ENCODE data around the gene IGFALS.

Gene IGFALS

DNA sequence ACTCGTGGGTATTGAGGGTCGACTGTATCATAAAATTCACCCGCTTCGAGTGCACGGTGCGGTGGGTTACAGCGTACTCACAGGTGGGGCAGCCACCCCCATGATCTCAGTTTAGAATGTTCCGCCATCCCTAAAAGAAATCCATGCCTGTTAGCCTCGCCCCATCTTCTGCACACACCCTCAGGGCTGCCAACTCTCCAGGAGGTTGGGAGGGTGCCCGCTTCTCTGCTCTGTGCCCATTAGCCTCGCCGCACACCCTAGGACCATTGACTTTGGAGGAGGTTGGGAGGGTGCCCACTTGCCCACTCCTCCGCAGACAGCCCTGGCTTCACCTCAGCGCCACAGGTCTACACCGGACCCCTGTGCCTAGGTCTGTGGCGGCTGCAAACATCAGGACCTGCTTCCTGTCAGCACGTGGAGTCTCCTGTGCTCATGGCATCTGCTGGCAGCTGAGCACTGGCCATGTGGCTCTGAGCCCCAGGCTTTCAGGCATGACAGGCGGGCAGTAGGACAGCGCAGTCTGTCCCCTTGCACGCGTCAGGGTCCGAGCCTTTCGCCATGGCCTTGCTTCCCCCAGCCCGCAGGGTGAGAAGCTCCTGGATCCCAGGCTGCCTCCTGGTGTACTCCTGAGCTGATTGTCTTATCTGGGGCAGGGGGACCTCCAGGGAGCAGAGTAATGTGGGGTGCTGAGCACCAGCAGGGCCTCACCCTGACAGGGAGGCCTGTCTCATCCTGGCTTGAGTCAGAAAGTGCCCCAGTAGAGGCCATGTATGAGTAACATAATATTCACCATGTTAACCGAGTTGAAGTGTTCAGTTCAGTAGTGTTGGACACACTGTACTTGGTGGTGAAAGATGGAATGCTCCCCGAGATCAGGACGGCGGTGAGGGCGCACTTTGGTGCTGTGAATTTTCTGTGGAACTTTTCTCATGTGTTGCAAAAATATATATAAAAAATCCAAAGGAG lies 44.1 kb downstream of the IGFALS start:
- H3K9ac ChIP-seq = no peak overlapping the region
- no peaks in the 10 kb centered on the region for H3K79me2 ChIP-seq (ENCODE audit: insufficient read depth, low read depth)
- no peak overlapping the region for H3K27ac ChIP-seq
- H4K20me1 ChIP-seq (ENCODE audit: insufficient read depth) = no peaks in the 10 kb centered on the region
- H3K4me3 ChIP-seq (IDR thresholded peaks at IDR 0.05; ENCODE audit: insufficient read depth, low read depth, low read length) = no peak overlapping the region
- no peaks in the 10 kb centered on the region for H3K27me3 ChIP-seq (ENCODE audit: insufficient read depth, low read depth)
- no peak overlapping the region for H2AFZ ChIP-seq (ENCODE audit: low read depth)
- TF ChIP-seq, protein P1, sequence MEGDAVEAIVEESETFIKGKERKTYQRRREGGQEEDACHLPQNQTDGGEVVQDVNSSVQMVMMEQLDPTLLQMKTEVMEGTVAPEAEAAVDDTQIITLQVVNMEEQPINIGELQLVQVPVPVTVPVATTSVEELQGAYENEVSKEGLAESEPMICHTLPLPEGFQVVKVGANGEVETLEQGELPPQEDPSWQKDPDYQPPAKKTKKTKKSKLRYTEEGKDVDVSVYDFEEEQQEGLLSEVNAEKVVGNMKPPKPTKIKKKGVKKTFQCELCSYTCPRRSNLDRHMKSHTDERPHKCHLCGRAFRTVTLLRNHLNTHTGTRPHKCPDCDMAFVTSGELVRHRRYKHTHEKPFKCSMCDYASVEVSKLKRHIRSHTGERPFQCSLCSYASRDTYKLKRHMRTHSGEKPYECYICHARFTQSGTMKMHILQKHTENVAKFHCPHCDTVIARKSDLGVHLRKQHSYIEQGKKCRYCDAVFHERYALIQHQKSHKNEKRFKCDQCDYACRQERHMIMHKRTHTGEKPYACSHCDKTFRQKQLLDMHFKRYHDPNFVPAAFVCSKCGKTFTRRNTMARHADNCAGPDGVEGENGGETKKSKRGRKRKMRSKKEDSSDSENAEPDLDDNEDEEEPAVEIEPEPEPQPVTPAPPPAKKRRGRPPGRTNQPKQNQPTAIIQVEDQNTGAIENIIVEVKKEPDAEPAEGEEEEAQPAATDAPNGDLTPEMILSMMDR (conservative IDR thresholded peaks at IDR 0.05; ENCODE audit: low read depth, low read length) = no peak
- no peaks in the 10 kb centered on the region for H3K4me1 ChIP-seq (ENCODE audit: low read depth, poor library complexity, severe bottlenecking)
- H3K36me3 ChIP-seq (ENCODE audit: insufficient read depth) = no peaks in the 10 kb centered on the region
- H3K4me2 ChIP-seq = no peak overlapping the region

DNA sequence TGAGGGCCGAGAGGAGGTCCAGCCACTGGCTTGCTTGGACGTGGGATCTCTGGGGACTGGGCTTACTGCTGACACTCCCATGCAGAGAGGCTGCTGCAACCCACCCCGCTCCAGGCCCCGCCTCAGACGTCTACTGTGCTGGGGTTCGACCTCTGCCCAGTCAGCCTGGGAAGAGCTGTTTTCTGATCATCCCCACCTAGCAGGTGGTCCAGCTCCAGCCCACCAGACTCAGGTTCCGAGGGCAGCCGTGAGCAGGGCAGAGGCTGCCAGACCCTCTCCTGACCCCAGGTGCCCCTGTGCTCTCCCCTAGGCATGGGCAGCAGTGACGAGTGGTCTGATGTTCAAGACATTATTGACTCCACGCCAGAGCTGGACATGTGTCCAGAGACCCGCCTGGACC lies 45.6 kb downstream of the IGFALS start:
- no peaks in the 10 kb centered on the region for H3K4me1 ChIP-seq (ENCODE audit: low read depth, poor library complexity, severe bottlenecking)
- TF ChIP-seq, protein P1 (conservative IDR thresholded peaks at IDR 0.05; ENCODE audit: low read depth, low read length) = no peak
- no peak overlapping the region for H3K4me2 ChIP-seq
- no peaks in the 10 kb centered on the region for H3K36me3 ChIP-seq (ENCODE audit: insufficient read depth)
- H3K27me3 ChIP-seq (ENCODE audit: insufficient read depth, low read depth) = no peaks in the 10 kb centered on the region
- no peak overlapping the region for H3K4me3 ChIP-seq (IDR thresholded peaks at IDR 0.05; ENCODE audit: insufficient read depth, low read depth, low read length)
- no peaks in the 10 kb centered on the region for H3K79me2 ChIP-seq (ENCODE audit: insufficient read depth, low read depth)
- no peak overlapping the region for H3K9ac ChIP-seq
- no peak overlapping the region for H3K27ac ChIP-seq
- H2AFZ ChIP-seq (ENCODE audit: low read depth) = no peak overlapping the region
- H4K20me1 ChIP-seq (ENCODE audit: insufficient read depth) = no peaks in the 10 kb centered on the region

DNA sequence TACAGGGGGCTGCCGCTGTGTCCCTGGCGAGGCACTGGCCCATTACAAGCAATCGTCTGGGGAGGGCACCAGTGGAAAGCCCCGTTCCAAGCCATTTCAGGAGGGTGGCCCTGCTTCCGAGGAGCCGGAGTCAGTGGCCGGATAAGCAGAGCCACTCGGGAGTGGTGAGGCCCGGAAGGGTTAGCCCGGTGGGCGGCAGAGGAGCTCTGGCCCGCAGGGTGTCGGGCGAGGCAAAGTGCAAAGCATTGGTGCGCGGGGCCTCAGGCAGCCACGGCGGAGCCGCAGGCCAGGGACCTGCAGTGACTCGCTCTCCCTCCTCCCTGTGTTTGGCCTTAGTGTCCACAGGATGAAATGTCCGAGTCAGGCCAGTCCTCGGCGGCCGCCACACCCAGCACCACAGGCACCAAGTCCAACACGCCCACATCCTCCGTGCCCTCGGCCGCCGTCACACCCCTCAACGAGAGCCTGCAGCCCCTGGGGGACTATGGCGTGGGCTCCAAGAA lies 46.8 kb downstream of the IGFALS start:
- Histone ChIP-seq H2AFZ (ENCODE audit: low read depth) (no peak overlapping the region), H3K27me3 (ENCODE audit: insufficient read depth, low read depth) (no peaks in the 10 kb centered on the region), H3K27ac (no peak overlapping the region), H3K79me2 (ENCODE audit: insufficient read depth, low read depth) (no peaks in the 10 kb centered on the region), H3K4me1 (ENCODE audit: low read depth, poor library complexity, severe bottlenecking) (no peaks in the 10 kb centered on the region), H3K4me3 (IDR thresholded peaks at IDR 0.05; ENCODE audit: insufficient read depth, low read depth, low read length) (no peak overlapping the region), H3K9ac (no peak overlapping the region), H3K36me3 (ENCODE audit: insufficient read depth) (no peaks in the 10 kb centered on the region), H4K20me1 (ENCODE audit: insufficient read depth) (no peaks in the 10 kb centered on the region), H3K4me2 (no peak overlapping the region)
- TF ChIP-seq, protein P1 (conservative IDR thresholded peaks at IDR 0.05; ENCODE audit: low read depth, low read length) = no peak

DNA sequence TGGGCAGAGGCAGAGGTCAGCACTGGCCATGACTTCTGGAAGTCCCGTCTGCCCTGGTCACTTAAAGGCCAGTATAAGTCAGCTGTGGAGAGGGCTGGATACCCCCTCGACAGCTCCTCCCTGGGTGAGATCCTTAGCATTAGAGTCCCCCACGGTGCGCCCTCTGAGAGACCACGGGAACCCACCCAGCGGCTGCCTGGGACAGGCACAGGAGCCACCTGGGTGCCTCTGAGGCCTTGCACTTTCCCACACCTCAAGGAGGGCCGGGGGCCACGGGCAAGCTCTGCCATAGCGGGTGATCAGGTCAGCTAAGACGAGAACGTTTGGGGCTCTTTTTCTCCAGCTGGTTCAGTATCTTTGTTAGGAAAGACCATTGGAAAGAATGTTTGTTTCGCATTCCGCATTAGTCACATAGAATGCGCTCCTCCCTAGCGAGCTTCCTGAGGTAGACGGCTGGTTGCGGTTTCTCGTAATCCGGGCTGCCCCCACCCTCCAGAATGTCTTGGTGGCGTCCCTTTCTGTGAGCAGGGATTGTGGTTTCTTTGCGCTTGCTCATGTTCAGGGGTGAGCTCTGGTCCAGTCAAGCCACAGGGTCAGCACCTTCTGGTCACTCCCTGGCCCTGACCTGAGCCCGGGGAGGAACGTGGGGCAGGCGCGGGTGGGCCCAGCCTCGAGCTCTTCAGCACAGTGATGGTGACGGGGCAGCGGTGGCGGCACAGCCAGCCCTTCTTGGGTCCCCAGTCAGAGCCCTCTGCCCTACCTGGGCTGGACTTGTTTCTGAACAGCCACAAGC lies 47.4 kb downstream of the IGFALS start:
- H2AFZ ChIP-seq (ENCODE audit: low read depth) = no peak overlapping the region
- TF ChIP-seq, protein P1 (conservative IDR thresholded peaks at IDR 0.05; ENCODE audit: low read depth, low read length) = no peak
- no peaks in the 10 kb centered on the region for H3K36me3 ChIP-seq (ENCODE audit: insufficient read depth)
- H3K79me2 ChIP-seq (ENCODE audit: insufficient read depth, low read depth) = no peaks in the 10 kb centered on the region
- no peaks in the 10 kb centered on the region for H3K27me3 ChIP-seq (ENCODE audit: insufficient read depth, low read depth)
- no peaks in the 10 kb centered on the region for H3K4me1 ChIP-seq (ENCODE audit: low read depth, poor library complexity, severe bottlenecking)
- H3K9ac ChIP-seq = no peak overlapping the region
- no peak overlapping the region for H3K4me2 ChIP-seq
- H3K4me3 ChIP-seq (IDR thresholded peaks at IDR 0.05; ENCODE audit: insufficient read depth, low read depth, low read length) = no peak overlapping the region
- no peak overlapping the region for H3K27ac ChIP-seq
- H4K20me1 ChIP-seq (ENCODE audit: insufficient read depth) = no peaks in the 10 kb centered on the region
